ENCODE results near the gene PPARG.
A peak's percentile ranks its signal among the peaks of the same experiment; 100 is the strongest.

Gene PPARG

DNA sequence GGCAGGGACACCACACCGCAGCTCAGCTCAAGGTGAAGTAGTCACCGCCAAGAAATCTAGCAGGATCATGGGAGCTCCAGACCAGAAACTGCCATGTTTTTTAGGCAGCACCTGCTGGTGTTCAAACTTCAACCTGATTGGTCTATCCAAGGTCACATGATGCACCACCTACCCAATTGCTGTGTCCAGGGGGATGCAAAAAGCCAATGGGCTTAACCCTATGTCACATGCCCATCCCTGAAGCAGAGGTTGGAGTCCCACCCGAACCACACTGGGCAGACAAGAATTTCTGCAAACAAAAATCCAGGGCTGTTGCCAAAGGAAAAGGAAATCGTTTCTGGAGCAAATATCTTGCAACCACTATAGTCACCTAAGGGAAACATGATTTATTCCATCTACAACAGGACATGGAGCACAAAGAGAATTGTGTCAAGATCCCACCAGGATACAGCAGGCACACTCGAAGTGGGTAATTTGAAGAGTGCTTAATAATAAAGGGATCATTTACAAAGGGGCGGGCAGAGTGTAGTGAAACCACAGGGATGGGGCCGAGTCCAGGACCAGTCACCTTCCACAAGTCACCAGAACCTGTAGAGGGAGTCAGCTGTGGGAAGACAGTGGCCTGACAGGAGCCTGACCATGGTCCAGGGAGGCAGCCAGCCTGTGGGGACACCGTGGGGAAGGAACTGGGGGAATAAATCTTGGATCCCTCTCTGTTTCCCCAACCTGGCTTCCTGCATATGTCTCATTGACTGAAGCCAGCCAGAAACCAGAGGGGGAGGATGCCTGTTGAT lies 161.2 kb downstream of the PPARG start:
- no peak overlapping the region for H3K4me3 ChIP-seq (replicated peaks; ENCODE audit: insufficient read depth, low read length)
- DNase-seq (ENCODE audit: low read depth in 1 of 2, low spot score in 1 of 2), result no peak
- H3K27ac ChIP-seq (replicated peaks), result no peak overlapping the region
- TF ChIP-seq POLR2AphosphoS5 (IDR thresholded peaks at IDR 0.05; ENCODE audit: low read depth), result no peak
- no peak for TF ChIP-seq REST (IDR thresholded peaks at IDR 0.05; ENCODE audit: insufficient replicate concordance, low read depth)
- no peak for TF ChIP-seq GABPA (IDR thresholded peaks at IDR 0.05; ENCODE audit: low read depth)
- TF ChIP-seq, protein P1, sequence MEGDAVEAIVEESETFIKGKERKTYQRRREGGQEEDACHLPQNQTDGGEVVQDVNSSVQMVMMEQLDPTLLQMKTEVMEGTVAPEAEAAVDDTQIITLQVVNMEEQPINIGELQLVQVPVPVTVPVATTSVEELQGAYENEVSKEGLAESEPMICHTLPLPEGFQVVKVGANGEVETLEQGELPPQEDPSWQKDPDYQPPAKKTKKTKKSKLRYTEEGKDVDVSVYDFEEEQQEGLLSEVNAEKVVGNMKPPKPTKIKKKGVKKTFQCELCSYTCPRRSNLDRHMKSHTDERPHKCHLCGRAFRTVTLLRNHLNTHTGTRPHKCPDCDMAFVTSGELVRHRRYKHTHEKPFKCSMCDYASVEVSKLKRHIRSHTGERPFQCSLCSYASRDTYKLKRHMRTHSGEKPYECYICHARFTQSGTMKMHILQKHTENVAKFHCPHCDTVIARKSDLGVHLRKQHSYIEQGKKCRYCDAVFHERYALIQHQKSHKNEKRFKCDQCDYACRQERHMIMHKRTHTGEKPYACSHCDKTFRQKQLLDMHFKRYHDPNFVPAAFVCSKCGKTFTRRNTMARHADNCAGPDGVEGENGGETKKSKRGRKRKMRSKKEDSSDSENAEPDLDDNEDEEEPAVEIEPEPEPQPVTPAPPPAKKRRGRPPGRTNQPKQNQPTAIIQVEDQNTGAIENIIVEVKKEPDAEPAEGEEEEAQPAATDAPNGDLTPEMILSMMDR (IDR thresholded peaks at IDR 0.05; ENCODE audit: insufficient read depth, low read length), result no peak
- TF ChIP-seq SPI1 (IDR thresholded peaks at IDR 0.05; ENCODE audit: borderline replicate concordance, low read depth), result no peak
- no peaks in the 10 kb centered on the region for H3K27me3 ChIP-seq (ENCODE audit: insufficient read depth, poor library complexity, severe bottlenecking)

DNA sequence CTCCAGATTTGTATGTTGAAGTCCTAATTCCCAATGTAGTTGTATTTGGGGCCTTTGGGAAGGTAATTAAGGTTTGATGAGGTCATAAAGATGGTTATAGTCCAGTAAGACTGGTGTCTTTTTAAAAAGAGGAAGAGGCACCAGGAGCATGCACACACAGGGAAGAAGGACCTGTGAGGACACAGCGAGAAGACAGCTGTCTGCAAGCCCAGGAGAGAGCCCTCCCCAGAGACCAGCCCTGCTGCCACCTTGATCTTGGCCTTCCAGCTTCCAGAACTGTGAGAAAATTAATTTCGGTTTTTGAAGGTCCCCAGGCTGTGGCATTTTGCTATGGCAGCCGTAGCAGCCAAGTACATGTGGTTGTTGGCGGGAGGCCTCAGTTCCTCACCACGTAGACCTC lies 162.6 kb downstream of the PPARG start:
- H3K27ac ChIP-seq (replicated peaks), result no peak overlapping the region
- H3K27me3 ChIP-seq (ENCODE audit: insufficient read depth, poor library complexity, severe bottlenecking), result no peaks in the 10 kb centered on the region
- no peak overlapping the region for H3K4me3 ChIP-seq (replicated peaks; ENCODE audit: insufficient read depth, low read length)
- DNase-seq (ENCODE audit: low read depth in 1 of 2, low spot score in 1 of 2), result peak in 1 of 2 experiments; percentile 69
- TF ChIP-seq POLR2AphosphoS5 (IDR thresholded peaks at IDR 0.05; ENCODE audit: low read depth) (no peak), SPI1 (IDR thresholded peaks at IDR 0.05; ENCODE audit: borderline replicate concordance, low read depth) (peak; percentile 86)

DNA sequence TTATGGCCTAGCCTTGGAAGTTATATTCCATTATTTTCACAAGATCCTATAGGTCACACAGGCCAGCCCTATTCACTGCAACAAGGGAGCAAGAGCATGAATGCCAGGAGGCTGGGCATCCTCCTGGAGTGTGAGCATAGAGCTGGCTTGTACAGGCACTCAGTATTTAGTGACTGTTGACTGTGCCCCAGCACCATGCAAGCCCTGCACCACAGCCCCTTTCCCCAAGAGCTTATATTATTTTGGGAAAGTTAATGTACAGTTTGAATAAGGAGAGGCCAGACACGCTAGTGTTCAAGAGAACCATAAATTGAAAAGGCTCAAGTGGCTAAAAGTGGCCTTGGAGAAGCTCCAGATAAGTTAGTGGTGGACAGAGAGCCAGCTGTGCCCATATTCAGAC lies 163.1 kb downstream of the PPARG start:
- Histone ChIP-seq H3K27ac (replicated peaks) (no peak overlapping the region), H3K27me3 (ENCODE audit: insufficient read depth, poor library complexity, severe bottlenecking) (no peaks in the 10 kb centered on the region), H3K4me3 (replicated peaks; ENCODE audit: insufficient read depth, low read length) (no peak overlapping the region)
- DNase-seq (ENCODE audit: low read depth in 1 of 2, low spot score in 1 of 2), result no peak
- TF ChIP-seq, protein P1 (IDR thresholded peaks at IDR 0.05; ENCODE audit: insufficient read depth, low read length), result no peak
- TF ChIP-seq REST (IDR thresholded peaks at IDR 0.05; ENCODE audit: insufficient replicate concordance, low read depth), result no peak

DNA sequence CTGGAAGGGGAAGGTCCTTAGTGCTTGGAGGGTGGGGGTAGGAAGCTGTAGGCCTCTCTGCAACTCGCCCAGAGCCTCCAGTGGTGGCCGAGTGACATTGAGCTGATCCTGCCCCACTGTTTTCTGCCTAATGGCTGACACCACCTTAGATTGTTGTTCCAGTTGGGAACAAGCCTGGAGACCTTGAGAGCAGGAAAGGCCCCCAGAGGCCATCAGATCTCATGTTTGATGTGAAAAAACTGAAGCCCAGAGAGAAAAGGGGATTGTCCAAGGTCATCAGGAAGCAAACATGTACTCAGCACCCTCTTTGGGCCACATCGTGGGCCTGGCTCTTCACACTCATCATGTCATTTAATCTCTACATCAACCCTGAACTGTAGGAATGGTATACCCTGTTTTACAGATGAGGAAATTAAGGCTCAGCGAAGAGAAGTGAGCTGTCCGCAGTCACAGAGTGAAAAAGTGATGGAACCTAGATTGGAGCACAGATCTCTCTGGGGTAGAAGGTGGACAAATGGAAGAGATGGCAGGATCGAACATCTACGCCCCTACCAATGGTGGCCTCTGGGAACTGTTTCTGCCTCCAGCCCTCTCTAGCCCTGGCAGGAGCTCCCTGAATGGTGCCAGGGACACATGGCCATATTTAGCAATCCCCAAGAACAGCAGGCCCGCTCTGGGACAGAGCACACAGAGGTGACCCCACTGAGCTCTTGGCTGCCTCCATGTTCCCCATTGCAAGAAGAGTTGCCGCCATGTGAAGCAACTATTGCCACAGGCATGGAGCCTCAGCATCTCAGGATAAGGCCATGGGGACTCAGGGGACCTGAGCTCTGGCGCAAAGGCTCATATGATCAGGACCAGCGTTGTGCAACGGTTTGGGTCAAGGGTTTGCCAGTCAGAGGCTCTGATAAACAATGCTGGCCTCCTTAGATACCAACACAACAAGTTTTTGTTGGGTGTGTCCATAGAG lies 163.8 kb downstream of the PPARG start:
- H3K27me3 ChIP-seq (ENCODE audit: insufficient read depth, poor library complexity, severe bottlenecking), result no peaks in the 10 kb centered on the region
- TF ChIP-seq SPI1 (IDR thresholded peaks at IDR 0.05; ENCODE audit: borderline replicate concordance, low read depth) (no peak), GABPA (IDR thresholded peaks at IDR 0.05; ENCODE audit: low read depth) (no peak), REST (IDR thresholded peaks at IDR 0.05; ENCODE audit: insufficient replicate concordance, low read depth) (no peak), POLR2AphosphoS5 (IDR thresholded peaks at IDR 0.05; ENCODE audit: low read depth) (no peak)
- TF ChIP-seq, protein P1 (IDR thresholded peaks at IDR 0.05; ENCODE audit: insufficient read depth, low read length), result no peak
- no peak overlapping the region for H3K4me3 ChIP-seq (replicated peaks; ENCODE audit: insufficient read depth, low read length)
- H3K27ac ChIP-seq (replicated peaks), result no peak overlapping the region
- peak in 1 of 2 experiments; percentile 20 for DNase-seq (ENCODE audit: low read depth in 1 of 2, low spot score in 1 of 2)
